ENCODE results near the gene NDOR1. TPM values are rescaled to one million over a fixed set of nuclear protein-coding genes. Genes with fewer than 3 reads are reported as not detected.

Gene NDOR1
- total and polyA plus RNA-seq, 2 donors (not counting 3 experiments of a cell fraction or from before 2014, with no cell fraction given): 13.5 to 26.7 TPM

DNA sequence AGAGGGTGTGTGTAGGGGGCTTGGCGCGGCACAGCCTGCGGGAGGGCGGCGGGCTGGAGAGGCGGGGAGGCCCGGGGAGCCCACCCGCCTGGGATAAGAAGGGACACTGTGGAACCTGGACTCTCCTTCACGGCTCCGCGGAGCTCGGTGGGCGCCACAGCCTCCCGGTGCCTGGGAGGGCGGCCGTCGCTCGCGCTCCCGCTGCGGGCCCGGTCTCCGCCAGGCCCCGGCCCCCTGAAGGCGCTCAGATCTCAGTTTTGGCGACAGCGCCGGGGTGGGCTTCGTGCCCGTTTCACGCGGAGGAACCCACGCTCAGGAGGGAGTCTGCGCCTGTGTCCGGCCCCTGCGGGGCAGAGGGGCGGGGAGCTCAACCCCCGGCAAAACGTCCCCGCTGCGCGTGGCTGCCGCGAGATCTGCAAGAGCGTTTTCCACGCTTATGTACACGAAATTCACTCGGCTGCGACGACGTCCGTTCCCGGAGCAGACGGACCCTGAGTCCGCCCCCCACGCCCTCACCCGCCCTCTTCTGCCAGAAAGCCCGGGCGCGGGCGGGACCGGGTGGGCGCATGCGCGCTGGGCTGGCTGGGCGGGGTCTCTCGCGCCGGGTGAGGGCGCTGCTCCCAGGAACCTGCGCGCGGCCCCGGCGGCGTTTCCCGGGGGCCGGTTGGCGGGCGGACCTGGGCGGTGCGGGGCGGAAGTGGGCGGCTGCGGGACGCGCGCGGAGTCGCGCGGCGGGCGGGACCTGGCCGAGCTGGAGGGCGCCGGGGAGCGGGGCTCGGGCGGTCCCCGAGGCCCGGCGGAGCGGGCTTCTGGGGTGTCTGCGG lies 49.3 kb downstream of the NDOR1 start, which contains the start of gene NELFB:
Gene NELFB, plus strand, starts transcription at position 704 of the 824 bp plus-strand sequence.
- CTCF ChIA-PET: interaction anchor here (0.8 to 4.4 kb wide), 9 partner anchors 10 to 168 kb away, joined by 3 to 31 read pairs (median 6); partner anchors contain the start of genes EXD3, NOXA1, RNF224 and TOR4A
- Histone ChIP-seq H3K4me2 (ENCODE audit: insufficient read depth, low read length) (peak within 1 kb of the TSS; percentile 83), H3K36me3 (ENCODE audit: control insufficient read depth in 2 of 2, extremely low read depth in 1 of 2, insufficient read depth in 2 of 2, low read length in 2 of 2) (peaks cover 2 to 5% of the 10 kb centered on the region in 2 experiments), H3K9me3 (replicated peaks; ENCODE audit: control insufficient read depth, insufficient read depth, low read length) (no peaks in the 10 kb centered on the region), H3K9ac (replicated peaks; ENCODE audit: extremely low read depth, insufficient read depth, low read length) (peak within 1 kb of the TSS; percentile 65), H3K27ac (ENCODE audit: insufficient read depth, low read depth, low read length) (no peak within 1 kb of the TSS), H3K4me3 (replicated peaks in 1 of 3; ENCODE audit: insufficient read depth in 1 of 3, low read depth in 1 of 3, low read length in 3 of 3) (peak within 1 kb of the TSS; percentile 41 to 94 (median 41)), H3K4me1 (ENCODE audit: control insufficient read depth, extremely low read depth, insufficient read depth, low read length) (peaks cover 14% of the 10 kb centered on the region), H2AFZ (ENCODE audit: low read depth, low read length) (peak within 1 kb of the TSS; percentile 97), H3K27me3 (ENCODE audit: control insufficient read depth in 2 of 2, insufficient read depth in 2 of 2, low read length in 2 of 2) (no peaks in the 10 kb centered on the region), H3K79me2 (ENCODE audit: control insufficient read depth, insufficient read depth, low read length) (peaks cover 18% of the 10 kb centered on the region), H4K20me1 (replicated peaks; ENCODE audit: control insufficient read depth, extremely low read depth, insufficient read depth, low read length) (no peaks in the 10 kb centered on the region), H3K9me1 (replicated peaks; ENCODE audit: control insufficient read depth, extremely low read depth, insufficient read depth, low read length) (no peaks in the 10 kb centered on the region)
- POLR2A ChIA-PET: interaction anchor here (0.5 to 4.9 kb wide), 2 partner anchors 12 to 230 kb away, joined by 3 to 66 read pairs; partner anchors contain the start of gene TUBB4B
- intact Hi-C loops (cut with micrococcal nuclease): loop anchor here (1.0 to 2.0 kb wide), 3 partner anchors 14 to 22 kb away; partner anchors contain the start of gene TOR4A
- dilution Hi-C loops (cut with MboI; ENCODE audit: extremely low pct_ligation_motif_present, low sequenced_read_pairs): no loop called here
- DNase-seq (ENCODE audit: low read depth, low spot score): peak; percentile 75
- TF ChIP-seq EZH2 (IDR thresholded peaks at IDR 0.05; ENCODE audit: borderline replicate concordance, low read depth, low read length, severe bottlenecking) (no peak), MYC (IDR thresholded peaks at IDR 0.05; ENCODE audit: low read depth, low read length) (no peak), POLR2AphosphoS5 (IDR thresholded peaks at IDR 0.05; ENCODE audit: insufficient read depth, low read depth, low read length) (peak; percentile 85), GATA2 (IDR thresholded peaks at IDR 0.05; ENCODE audit: insufficient read depth, insufficient read length, low read depth, low read length) (no peak), POLR2A (IDR thresholded peaks at IDR 0.05; ENCODE audit: low read depth, low read length) (peak; percentile 85), JUN (IDR thresholded peaks at IDR 0.05; ENCODE audit: borderline replicate concordance, insufficient read depth, insufficient read length, low read depth) (no peak), FOS (IDR thresholded peaks at IDR 0.05; ENCODE audit: borderline replicate concordance, insufficient read depth, low read length) (no peak)
- TF ChIP-seq, protein P1, sequence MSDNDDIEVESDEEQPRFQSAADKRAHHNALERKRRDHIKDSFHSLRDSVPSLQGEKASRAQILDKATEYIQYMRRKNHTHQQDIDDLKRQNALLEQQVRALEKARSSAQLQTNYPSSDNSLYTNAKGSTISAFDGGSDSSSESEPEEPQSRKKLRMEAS (IDR thresholded peaks at IDR 0.05; ENCODE audit: insufficient read depth, insufficient read length): no peak
- TF ChIP-seq, protein P2, sequence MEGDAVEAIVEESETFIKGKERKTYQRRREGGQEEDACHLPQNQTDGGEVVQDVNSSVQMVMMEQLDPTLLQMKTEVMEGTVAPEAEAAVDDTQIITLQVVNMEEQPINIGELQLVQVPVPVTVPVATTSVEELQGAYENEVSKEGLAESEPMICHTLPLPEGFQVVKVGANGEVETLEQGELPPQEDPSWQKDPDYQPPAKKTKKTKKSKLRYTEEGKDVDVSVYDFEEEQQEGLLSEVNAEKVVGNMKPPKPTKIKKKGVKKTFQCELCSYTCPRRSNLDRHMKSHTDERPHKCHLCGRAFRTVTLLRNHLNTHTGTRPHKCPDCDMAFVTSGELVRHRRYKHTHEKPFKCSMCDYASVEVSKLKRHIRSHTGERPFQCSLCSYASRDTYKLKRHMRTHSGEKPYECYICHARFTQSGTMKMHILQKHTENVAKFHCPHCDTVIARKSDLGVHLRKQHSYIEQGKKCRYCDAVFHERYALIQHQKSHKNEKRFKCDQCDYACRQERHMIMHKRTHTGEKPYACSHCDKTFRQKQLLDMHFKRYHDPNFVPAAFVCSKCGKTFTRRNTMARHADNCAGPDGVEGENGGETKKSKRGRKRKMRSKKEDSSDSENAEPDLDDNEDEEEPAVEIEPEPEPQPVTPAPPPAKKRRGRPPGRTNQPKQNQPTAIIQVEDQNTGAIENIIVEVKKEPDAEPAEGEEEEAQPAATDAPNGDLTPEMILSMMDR (IDR thresholded peaks at IDR 0.05; ENCODE audit: extremely low read depth in 1 of 2, insufficient read depth in 1 of 2, low read depth in 1 of 2, low read length in 2 of 2): no peak
- BruUV-seq (replicated peaks): no TSS peak
- FAIRE-seq: peak; percentile 78

Data from endothelial cell of umbilical vein (primary cell).